Measurements from ENCODE around the gene TASL. TPM values are rescaled to one million over a fixed set of nuclear protein-coding genes. Genes with fewer than 3 reads are reported as not detected.

Gene TASL
- polyA plus RNA-seq, 2 of the 4 experiments (the other 2 are of a cell fraction): not detected

DNA sequence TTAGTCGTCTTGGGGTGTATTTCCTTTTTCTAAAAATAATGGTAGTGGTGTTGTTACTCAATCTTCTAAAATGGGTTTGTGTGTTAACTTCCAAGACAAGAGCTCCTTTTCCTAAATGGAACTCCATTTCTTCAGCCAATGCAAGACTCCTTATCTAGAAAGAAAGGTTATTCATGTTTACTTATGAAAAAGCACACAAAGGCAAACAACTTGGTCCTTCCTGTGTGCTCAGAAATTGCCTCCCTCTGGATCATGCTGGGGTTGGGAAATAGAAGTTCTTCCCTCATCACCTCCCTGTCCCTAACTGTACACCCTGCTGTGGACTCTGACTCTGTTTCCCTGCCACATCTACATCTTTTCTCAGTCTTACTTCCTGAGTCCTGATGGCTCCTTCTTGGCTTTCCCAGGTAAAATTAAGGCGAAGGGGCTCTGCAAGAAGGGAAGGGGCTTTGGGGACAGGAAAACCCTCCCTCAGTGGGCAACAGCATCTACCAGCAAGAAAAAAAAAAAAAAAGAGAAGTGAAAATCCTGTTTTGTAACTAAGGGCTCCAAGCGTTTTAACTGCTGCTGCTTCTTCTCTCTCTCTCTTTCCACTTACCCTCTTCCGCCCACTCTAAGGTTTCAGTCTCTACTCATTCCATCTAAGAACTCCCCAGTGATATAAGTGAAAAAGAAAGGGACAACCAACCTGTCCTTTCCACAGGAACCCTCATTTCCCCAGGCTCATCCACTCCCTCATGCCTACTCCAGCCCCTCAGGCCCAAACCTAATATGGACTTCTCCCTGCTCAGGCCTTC lies 19.8 kb upstream of the TASL start (continued):
- TF ChIP-seq, protein P1, sequence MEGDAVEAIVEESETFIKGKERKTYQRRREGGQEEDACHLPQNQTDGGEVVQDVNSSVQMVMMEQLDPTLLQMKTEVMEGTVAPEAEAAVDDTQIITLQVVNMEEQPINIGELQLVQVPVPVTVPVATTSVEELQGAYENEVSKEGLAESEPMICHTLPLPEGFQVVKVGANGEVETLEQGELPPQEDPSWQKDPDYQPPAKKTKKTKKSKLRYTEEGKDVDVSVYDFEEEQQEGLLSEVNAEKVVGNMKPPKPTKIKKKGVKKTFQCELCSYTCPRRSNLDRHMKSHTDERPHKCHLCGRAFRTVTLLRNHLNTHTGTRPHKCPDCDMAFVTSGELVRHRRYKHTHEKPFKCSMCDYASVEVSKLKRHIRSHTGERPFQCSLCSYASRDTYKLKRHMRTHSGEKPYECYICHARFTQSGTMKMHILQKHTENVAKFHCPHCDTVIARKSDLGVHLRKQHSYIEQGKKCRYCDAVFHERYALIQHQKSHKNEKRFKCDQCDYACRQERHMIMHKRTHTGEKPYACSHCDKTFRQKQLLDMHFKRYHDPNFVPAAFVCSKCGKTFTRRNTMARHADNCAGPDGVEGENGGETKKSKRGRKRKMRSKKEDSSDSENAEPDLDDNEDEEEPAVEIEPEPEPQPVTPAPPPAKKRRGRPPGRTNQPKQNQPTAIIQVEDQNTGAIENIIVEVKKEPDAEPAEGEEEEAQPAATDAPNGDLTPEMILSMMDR (IDR thresholded peaks at IDR 0.05): no peak
- TF ChIP-seq BHLHE40 (IDR thresholded peaks at IDR 0.05; ENCODE audit: low read depth, low read length): no peak
- TF ChIP-seq CBX8 (IDR thresholded peaks at IDR 0.05): no peak
- no peak for TF ChIP-seq KDM1A (IDR thresholded peaks at IDR 0.05; ENCODE audit: low read depth)
- no peak for TF ChIP-seq ZSCAN20 (CRISPR knock-in tag; IDR thresholded peaks at IDR 0.05)

DNA sequence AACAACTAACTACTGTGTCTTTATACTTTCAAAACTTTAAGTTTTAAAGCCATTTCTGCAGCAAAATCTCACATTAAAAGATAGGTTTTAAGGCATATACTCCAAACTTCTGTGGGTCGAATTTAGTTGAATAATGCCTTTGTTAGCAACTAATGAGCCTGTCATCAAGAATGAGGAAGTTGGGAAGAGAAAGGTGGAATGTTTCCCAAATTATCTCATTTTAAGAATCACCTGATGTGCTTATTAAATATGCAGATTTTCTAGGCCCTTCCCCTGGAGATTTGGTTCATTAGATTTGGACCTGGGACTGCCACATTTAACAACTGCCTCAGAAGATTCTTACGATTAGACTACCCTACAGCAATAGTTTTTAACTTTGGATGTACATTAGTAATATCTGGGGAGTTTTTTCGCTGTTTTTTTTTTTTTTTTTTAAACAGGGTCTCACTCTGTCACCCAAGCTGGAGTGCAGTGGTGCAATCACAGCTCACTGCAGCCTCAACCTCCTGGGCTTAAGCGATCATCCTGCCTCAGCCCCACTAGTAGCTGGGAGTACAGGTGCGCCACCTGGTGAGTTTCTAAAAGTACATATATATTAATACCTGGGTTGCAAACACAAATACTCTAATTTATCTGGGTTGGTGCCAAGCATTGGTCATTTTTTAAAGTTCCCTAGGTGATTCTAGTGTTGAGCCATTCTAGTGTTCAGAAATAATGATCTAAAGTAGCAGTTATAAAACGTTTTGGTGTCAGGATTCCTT lies 16.1 kb upstream of the TASL start:
- ATAC-seq (no peak), FAIRE-seq (no peak), DNase-seq (ENCODE audit: low read depth in 1 of 2, low spot score in 1 of 2) (no peak)
- POLR2A ChIA-PET: no interaction called here
- H3K4me3 ChIP-seq: no peak overlapping the region
- H3K9me3 ChIP-seq: no peaks in the 10 kb centered on the region
- CTCF ChIA-PET: interaction anchor here (0.5 kb wide), 1 partner anchor 25 kb away, joined by 5 read pairs; no protein-coding TSS in a partner anchor
- H3K4me1 ChIP-seq: no peaks in the 10 kb centered on the region
- 31% methylated on average over 6 of the region's 6 CpGs for WGBS (ENCODE audit: missing lambda C conversion rate)
- no peak overlapping the region for H3K4me2 ChIP-seq
- TF ChIP-seq, protein P2, sequence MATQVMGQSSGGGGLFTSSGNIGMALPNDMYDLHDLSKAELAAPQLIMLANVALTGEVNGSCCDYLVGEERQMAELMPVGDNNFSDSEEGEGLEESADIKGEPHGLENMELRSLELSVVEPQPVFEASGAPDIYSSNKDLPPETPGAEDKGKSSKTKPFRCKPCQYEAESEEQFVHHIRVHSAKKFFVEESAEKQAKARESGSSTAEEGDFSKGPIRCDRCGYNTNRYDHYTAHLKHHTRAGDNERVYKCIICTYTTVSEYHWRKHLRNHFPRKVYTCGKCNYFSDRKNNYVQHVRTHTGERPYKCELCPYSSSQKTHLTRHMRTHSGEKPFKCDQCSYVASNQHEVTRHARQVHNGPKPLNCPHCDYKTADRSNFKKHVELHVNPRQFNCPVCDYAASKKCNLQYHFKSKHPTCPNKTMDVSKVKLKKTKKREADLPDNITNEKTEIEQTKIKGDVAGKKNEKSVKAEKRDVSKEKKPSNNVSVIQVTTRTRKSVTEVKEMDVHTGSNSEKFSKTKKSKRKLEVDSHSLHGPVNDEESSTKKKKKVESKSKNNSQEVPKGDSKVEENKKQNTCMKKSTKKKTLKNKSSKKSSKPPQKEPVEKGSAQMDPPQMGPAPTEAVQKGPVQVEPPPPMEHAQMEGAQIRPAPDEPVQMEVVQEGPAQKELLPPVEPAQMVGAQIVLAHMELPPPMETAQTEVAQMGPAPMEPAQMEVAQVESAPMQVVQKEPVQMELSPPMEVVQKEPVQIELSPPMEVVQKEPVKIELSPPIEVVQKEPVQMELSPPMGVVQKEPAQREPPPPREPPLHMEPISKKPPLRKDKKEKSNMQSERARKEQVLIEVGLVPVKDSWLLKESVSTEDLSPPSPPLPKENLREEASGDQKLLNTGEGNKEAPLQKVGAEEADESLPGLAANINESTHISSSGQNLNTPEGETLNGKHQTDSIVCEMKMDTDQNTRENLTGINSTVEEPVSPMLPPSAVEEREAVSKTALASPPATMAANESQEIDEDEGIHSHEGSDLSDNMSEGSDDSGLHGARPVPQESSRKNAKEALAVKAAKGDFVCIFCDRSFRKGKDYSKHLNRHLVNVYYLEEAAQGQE (IDR thresholded peaks at IDR 0.05): no peak
- TF ChIP-seq, protein P3, sequence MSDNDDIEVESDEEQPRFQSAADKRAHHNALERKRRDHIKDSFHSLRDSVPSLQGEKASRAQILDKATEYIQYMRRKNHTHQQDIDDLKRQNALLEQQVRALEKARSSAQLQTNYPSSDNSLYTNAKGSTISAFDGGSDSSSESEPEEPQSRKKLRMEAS (IDR thresholded peaks at IDR 0.05): no peak
- TF ChIP-seq RARB (CRISPR knock-in tag; IDR thresholded peaks at IDR 0.05) (no peak), HOXB5 (CRISPR knock-in tag; IDR thresholded peaks at IDR 0.05) (no peak), FOXS1 (CRISPR knock-in tag; IDR thresholded peaks at IDR 0.05) (no peak), FOSB (CRISPR knock-in tag; IDR thresholded peaks at IDR 0.05) (no peak)
- TF ChIP-seq, protein P4, sequence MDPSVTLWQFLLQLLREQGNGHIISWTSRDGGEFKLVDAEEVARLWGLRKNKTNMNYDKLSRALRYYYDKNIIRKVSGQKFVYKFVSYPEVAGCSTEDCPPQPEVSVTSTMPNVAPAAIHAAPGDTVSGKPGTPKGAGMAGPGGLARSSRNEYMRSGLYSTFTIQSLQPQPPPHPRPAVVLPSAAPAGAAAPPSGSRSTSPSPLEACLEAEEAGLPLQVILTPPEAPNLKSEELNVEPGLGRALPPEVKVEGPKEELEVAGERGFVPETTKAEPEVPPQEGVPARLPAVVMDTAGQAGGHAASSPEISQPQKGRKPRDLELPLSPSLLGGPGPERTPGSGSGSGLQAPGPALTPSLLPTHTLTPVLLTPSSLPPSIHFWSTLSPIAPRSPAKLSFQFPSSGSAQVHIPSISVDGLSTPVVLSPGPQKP (IDR thresholded peaks at IDR 0.05; ENCODE audit: low read depth, low read length): no peak
- TF ChIP-seq, protein P5, sequence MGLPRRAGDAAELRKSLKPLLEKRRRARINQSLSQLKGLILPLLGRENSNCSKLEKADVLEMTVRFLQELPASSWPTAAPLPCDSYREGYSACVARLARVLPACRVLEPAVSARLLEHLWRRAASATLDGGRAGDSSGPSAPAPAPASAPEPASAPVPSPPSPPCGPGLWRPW (IDR thresholded peaks at IDR 0.05): no peak
- no peak overlapping the region for H3K27ac ChIP-seq

DNA sequence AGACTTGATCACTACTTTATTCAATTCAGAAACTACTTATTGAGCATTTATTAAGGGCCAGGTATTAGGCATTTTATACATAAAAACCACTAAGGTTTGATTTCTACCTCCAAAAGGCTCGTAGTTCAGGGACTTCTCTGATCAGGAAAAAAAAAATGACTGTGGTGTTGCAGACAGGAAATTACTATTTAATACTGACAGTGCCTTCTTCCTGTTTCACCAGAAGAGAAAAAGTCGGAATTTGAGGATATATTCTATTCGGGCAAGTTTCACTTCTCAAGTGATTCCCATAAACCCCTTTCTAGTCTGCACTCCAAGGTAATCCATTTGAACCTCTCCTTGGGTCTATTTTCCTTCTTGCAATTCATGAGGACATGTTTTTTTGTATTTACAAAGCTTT lies 15.3 kb upstream of the TASL start:
- CTCF ChIA-PET: no interaction called here
- H3K27ac ChIP-seq: no peak overlapping the region
- FAIRE-seq (no peak), DNase-seq (ENCODE audit: low read depth in 1 of 2, low spot score in 1 of 2) (no peak), ATAC-seq (no peak)
- 53% methylated on average over 3 of the region's 3 CpGs for WGBS (ENCODE audit: missing lambda C conversion rate)
- no peak overlapping the region for H3K4me3 ChIP-seq
- no peaks in the 10 kb centered on the region for H3K9me3 ChIP-seq
- POLR2A ChIA-PET: no interaction called here
- H3K4me1 ChIP-seq: no peaks in the 10 kb centered on the region
- H3K4me2 ChIP-seq: no peak overlapping the region
- TF ChIP-seq, protein P5 (IDR thresholded peaks at IDR 0.05): no peak
- TF ChIP-seq, protein P2 (IDR thresholded peaks at IDR 0.05): no peak
- TF ChIP-seq FOSL2 (IDR thresholded peaks at IDR 0.05) (no peak), FOSL2 (CRISPR knock-in tag; IDR thresholded peaks at IDR 0.05) (no peak), PHF8 (IDR thresholded peaks at IDR 0.05; ENCODE audit: borderline replicate concordance, low read depth) (no peak), JUNB (IDR thresholded peaks at IDR 0.05) (no peak), ZC3H11A (IDR thresholded peaks at IDR 0.05) (no peak), RFX5 (IDR thresholded peaks at IDR 0.05) (no peak), KDM1A (IDR thresholded peaks at IDR 0.05; ENCODE audit: low read depth) (no peak), HOXB5 (CRISPR knock-in tag; IDR thresholded peaks at IDR 0.05) (no peak), RAD21 (conservative IDR thresholded peaks at IDR 0.05 in 1 of 2, IDR thresholded peaks at IDR 0.05 in 1 of 2) (no peak), SREBF2 (IDR thresholded peaks at IDR 0.05) (no peak), CBX8 (IDR thresholded peaks at IDR 0.05) (no peak), BHLHE40 (IDR thresholded peaks at IDR 0.05; ENCODE audit: low read depth, low read length) (no peak)

Measured in A549 (cell line).